GM12875 (cell line): ENCODE data around the gene GPALPP1.
A peak's percentile ranks its signal among the peaks of the same experiment; 100 is the strongest.
"Not testable (repeated sequence)": the region's sequence is repeated elsewhere in the genome, so short reads cannot be mapped to it uniquely, and the experiment has no call there.

Source experiments
- H3K4me3 ChIP-seq: one replicate; pipeline ENCODE4 v1.5.1; 2011; ENCODE audit warnings: low read depth, low read length, control low read depth
- CTCF ChIP-seq: IDR thresholded peaks from 2 replicates; pipeline ENCODE4 v1.5.1; 2011; ENCODE audit warnings: low read depth, mild to moderate bottlenecking, control low read depth, inconsistent platforms, low read length, moderate library complexity, borderline replicate concordance; ENCODE audit not compliant: insufficient read depth

The GPALPP1 gene

GRCh38 chr13:44989071-44989889, at the start of gene GPALPP1, which contains the start of gene NUFIP1:
Gene GPALPP1, plus strand, starts transcription at chr13:44989538. Its CDS starts 117 bp downstream, at chr13:44989655.
Gene NUFIP1, minus strand, starts transcription at chr13:44989471. Its CDS starts 35 bp downstream, at chr13:44989436.
- TF ChIP-seq CTCF = no peak
- peak within 1 kb of the TSS; percentile 92 for H3K4me3 ChIP-seq

GRCh38 chr13:44943411-44943810, 45.9 kb upstream of the GPALPP1 start:
- H3K4me3 ChIP-seq = not testable (repeated sequence)

GRCh38 chr13:44951184-44951583, 38.2 kb upstream of the GPALPP1 start:
- TF ChIP-seq CTCF = no peak
- no peak overlapping the region for H3K4me3 ChIP-seq

GRCh38 chr13:44952671-44953070, 36.7 kb upstream of the GPALPP1 start:
- no peak for TF ChIP-seq CTCF

GRCh38 chr13:44954224-44954623, 35.1 kb upstream of the GPALPP1 start:
- H3K4me3 ChIP-seq = no peak overlapping the region
- TF ChIP-seq CTCF = no peak

More at GRCh38 chr13:44952671-44953070, 36.7 kb upstream of the GPALPP1 start:
- no peak overlapping the region for H3K4me3 ChIP-seq

GRCh38 chr13:44955406-44955805, 33.9 kb upstream of the GPALPP1 start:
- no peak overlapping the region for H3K4me3 ChIP-seq
- TF ChIP-seq CTCF = no peak

- no peak overlapping the region for H3K4me3 ChIP-seq
- no peak for TF ChIP-seq CTCF
Observed at GRCh38 chr13:44961997-44962396, 27.3 kb upstream of the GPALPP1 start.
